Lung (tissue), 12 donors: ENCODE results near the gene MSH5. TPM values are rescaled to one million over a fixed set of nuclear protein-coding genes. Genes with fewer than 3 reads are reported as not detected.
"Not testable (repeated sequence)": the region's sequence is repeated elsewhere in the genome, so short reads cannot be mapped to it uniquely, and the experiment has no call there.

Source experiments
- ATAC-seq: fragments of 200-7000 bp; cut with Tn5 transposase; one replicate; pipeline ENCODE4 v1.9.1; 2020; ENCODE audit warnings: moderate number of reproducible peaks; ENCODE audit not compliant: insufficient read depth, low FRiP score
- DNase-seq, 3 donors: peaks; one replicate each; pipeline ENCODE4 v3.0.0-alpha.2; 2013 to 2017
- H3K27ac ChIP-seq, 2 donors: one replicate each; pipeline ENCODE4 v1.5.1; 2013; ENCODE audit warnings: mild to moderate bottlenecking in 2 of 2, moderate library complexity in 2 of 2, control low read depth in 1 of 2, inconsistent platforms in 1 of 2, low read depth in 1 of 2, low read length in 1 of 2
- H3K27me3 ChIP-seq, 3 donors: one replicate each; pipeline ENCODE4 v1.5.1; 2013; ENCODE audit warnings: low read length in 2 of 3; ENCODE audit not compliant: control insufficient read depth in 3 of 3, insufficient read depth in 3 of 3
- H3K36me3 ChIP-seq, 4 donors: one replicate each; pipeline ENCODE4 v1.5.1; 2013; ENCODE audit warnings: low read length in 4 of 4, mild to moderate bottlenecking in 1 of 4, moderate library complexity in 1 of 4; ENCODE audit not compliant: control insufficient read depth in 4 of 4, insufficient read depth in 4 of 4
- H3K4me1 ChIP-seq, 5 donors: one replicate each; pipeline ENCODE4 v1.5.1; 2013; ENCODE audit warnings: low read length in 5 of 5, mild to moderate bottlenecking in 2 of 5, moderate library complexity in 1 of 5; ENCODE audit not compliant: control insufficient read depth in 5 of 5, insufficient read depth in 5 of 5
- H3K4me3 ChIP-seq: one replicate; pipeline ENCODE4 v1.5.1; 2013; ENCODE audit warnings: mild to moderate bottlenecking, control low read depth, moderate library complexity
- H3K9ac ChIP-seq, 2 donors: one replicate each; pipeline ENCODE4 v1.5.1; 2013; ENCODE audit warnings: low read length in 2 of 2, control low read depth in 1 of 2; ENCODE audit not compliant: insufficient read depth in 1 of 2
- H3K9me3 ChIP-seq, 4 donors: one replicate each; pipeline ENCODE4 v1.5.1; 2013; ENCODE audit warnings: low read length in 3 of 4, mild to moderate bottlenecking in 1 of 4, moderate library complexity in 1 of 4; ENCODE audit not compliant: control insufficient read depth in 4 of 4, insufficient read depth in 3 of 4
- CTCF ChIP-seq: IDR thresholded peaks from 2 replicates; pipeline ENCODE4 v1.5.1; 2012; ENCODE audit warnings: mild to moderate bottlenecking; ENCODE audit errors: control extremely low read depth, extremely low read depth
- WGBS, 2 donors: extraction: QIAGEN DNeasy Blood & Tissue Kit; methylation state at CpG; one replicate each; pipeline ENCODE4 v1.1.7; 2013; 5-methylcytosine and 5-hydroxymethylcytosine counted together
- polyA plus RNA-seq, 2 donors: library from polyadenylated mRNA; stranded (reverse); fragments of 200-250 nt; gene quantifications; one replicate each; pipeline ENCODE4 v1.2.1, GENCODE V29; 2013
- total RNA-seq, 2 donors: library from RNA; depleted of rRNA in 1 of 2; stranded (reverse); fragments of >200 nt in 1 of 2; gene quantifications; one replicate each; pipeline ENCODE4 v1.2.1, GENCODE V29; 2014 to 2021
- donor health status: control.
- donor health status: control.
- donor health status: Bipolar disorder and iron deficiency.
- donor health status: healthy.
- donor health status: DM: yes; HTN: yes; CAD: no.

MSH5 gene
- total and polyA plus RNA-seq, 4 donors: 4.5 to 17.8 (median 13.4) TPM

DNA sequence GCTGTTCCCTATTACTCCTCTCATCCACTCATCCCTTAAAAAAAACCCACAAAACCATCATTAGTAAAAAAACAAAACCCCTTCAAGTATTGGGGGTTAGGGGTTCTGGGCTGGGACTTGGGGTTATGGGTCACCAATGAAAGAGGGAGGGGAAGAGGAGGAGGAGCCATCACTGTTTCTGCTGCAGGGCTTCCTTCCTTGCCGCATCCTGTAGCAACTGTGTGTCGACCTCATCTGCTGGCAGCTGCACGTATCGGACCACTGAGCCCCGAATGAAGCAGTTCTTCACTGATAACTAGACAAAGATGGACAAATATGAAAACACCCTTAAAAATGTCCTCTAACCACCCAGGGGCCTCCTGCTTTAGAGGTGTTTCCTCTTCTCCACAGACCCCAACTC lies 57.8 kb downstream of the MSH5 start:
- no peak for ATAC-seq
- Histone ChIP-seq H3K27me3 (no peaks in the 10 kb centered on the region), H3K36me3 (peaks cover 0 to 12% (median 7%) of the 10 kb centered on the region in 4 donors), H3K9ac (no peak overlapping the region), H3K4me3 (no peak overlapping the region), H3K9me3 (no peaks in the 10 kb centered on the region), H3K27ac (no peak overlapping the region), H3K4me1 (peaks cover 0 to 13% (median 5%) of the 10 kb centered on the region in 5 donors)
- peak in 1 of 3 donors; percentile 20 for DNase-seq
- 24 to 31% methylated on average over 5 of the region's 5 CpGs for WGBS, 2 donors
- TF ChIP-seq CTCF: no peak

- Histone ChIP-seq H3K36me3 (peaks cover 0 to 12% (median 5%) of the 10 kb centered on the region in 4 donors), H3K4me1 (peaks cover 0 to 4% (median 0%) of the 10 kb centered on the region in 5 donors), H3K9ac (no peak overlapping the region), H3K4me3 (no peak overlapping the region), H3K27ac (no peak overlapping the region), H3K27me3 (no peaks in the 10 kb centered on the region), H3K9me3 (no peaks in the 10 kb centered on the region)
- DNase-seq: no peak
- no peak for TF ChIP-seq CTCF
- ATAC-seq: no peak
- 86 to 96% methylated on average over 12 of the region's 12 CpGs for WGBS, 2 donors
Measured at GRCh38 chr6:31799781-31800180, 60.0 kb downstream of the MSH5 start.

- not testable (repeated sequence) for H3K27ac ChIP-seq, H3K27me3 ChIP-seq, H3K9me3 ChIP-seq, H3K9ac ChIP-seq, DNase-seq, H3K4me3 ChIP-seq, H3K4me1 ChIP-seq, ATAC-seq
- WGBS, 2 donors: 91 to 96% methylated on average over 8 of the region's 8 CpGs
- H3K36me3 ChIP-seq: peaks cover 0 to 12% (median 5%) of the 10 kb centered on the region in 4 donors
Measured at GRCh38 chr6:31801031-31801927, 61.5 kb downstream of the MSH5 start.

DNA sequence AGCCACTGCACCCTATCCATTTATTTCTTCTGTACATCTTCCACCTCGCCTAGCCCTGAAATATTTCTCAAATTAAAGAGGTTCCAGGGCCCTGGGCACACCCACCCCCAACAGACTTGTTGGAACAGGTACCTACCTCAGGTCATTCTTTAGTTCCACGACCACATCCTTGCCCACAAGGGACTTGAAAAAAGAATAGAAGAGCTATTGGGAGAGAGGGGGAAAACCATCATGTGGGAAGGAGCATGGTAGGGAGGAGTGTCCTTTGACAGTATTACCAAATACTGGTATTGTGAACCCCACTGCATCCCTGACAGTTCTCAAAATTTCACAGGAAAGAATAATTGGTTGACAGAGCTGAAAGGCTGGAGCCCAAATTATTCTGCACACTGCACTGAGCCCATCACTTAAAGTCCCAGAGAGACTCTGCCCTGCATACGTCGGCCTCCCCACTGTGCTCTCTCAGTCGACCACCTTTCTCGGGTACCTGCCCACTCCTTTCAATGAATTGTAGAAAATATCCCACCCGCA lies 66.2 kb downstream of the MSH5 start:
- H3K27ac ChIP-seq: peak overlapping the region; percentile 81 to 91
- H3K4me3 ChIP-seq: peak overlapping the region; percentile 55
- no peak for DNase-seq
- 16% methylated on average over 7 of the region's 7 CpGs for WGBS, 2 donors
- no peak for TF ChIP-seq CTCF
- no peaks in the 10 kb centered on the region for H3K9me3 ChIP-seq
- ATAC-seq: no peak
- no peaks in the 10 kb centered on the region for H3K27me3 ChIP-seq
- H3K9ac ChIP-seq: peak overlapping the region; percentile 92 to 95
- peaks cover 4 to 14% (median 5%) of the 10 kb centered on the region in 5 donors for H3K4me1 ChIP-seq
- peaks cover 0 to 3% (median 2%) of the 10 kb centered on the region in 4 donors for H3K36me3 ChIP-seq
